PFSK-1 (cell line): Measurements from ENCODE around the gene YBX3.

Source experiments
- FOXP2 ChIP-seq: optimal IDR thresholded peaks from 2 replicates; pipeline ENCODE3; 2011; ENCODE audit warnings: borderline replicate concordance, control low read depth, inconsistent platforms; ENCODE audit not compliant: insufficient read depth; ENCODE audit errors: extremely low read length, extremely low read depth
- POLR2AphosphoS5 ChIP-seq: IDR thresholded peaks from 2 replicates; pipeline ENCODE4 v1.6.1; 2012; ENCODE audit warnings: low read depth, mild to moderate bottlenecking, control low read depth, low read length, moderate library complexity
- SIN3A ChIP-seq: IDR thresholded peaks from 2 replicates; pipeline ENCODE4 v1.6.1; 2012; ENCODE audit warnings: mild to moderate bottlenecking, low read length, moderate library complexity, borderline replicate concordance; ENCODE audit not compliant: insufficient read depth
- TAF1 ChIP-seq: IDR thresholded peaks from 2 replicates; pipeline ENCODE4 v1.6.1; 2012; ENCODE audit warnings: low read length, control low read depth, borderline replicate concordance; ENCODE audit not compliant: insufficient read depth
- TF ChIP-seq, protein P1 (sequence below), 2 experiments: IDR thresholded peaks; 2 replicates each; pipeline versions ENCODE4 v1.6.1 to v1.8.0; 2011 to 2012; ENCODE audit warnings: low read depth in 2 of 2, low read length in 2 of 2, control low read depth in 1 of 2, inconsistent platforms in 1 of 2, mild to moderate bottlenecking in 1 of 2, moderate library complexity in 1 of 2; ENCODE audit not compliant: insufficient read depth in 1 of 2

Gene YBX3

DNA sequence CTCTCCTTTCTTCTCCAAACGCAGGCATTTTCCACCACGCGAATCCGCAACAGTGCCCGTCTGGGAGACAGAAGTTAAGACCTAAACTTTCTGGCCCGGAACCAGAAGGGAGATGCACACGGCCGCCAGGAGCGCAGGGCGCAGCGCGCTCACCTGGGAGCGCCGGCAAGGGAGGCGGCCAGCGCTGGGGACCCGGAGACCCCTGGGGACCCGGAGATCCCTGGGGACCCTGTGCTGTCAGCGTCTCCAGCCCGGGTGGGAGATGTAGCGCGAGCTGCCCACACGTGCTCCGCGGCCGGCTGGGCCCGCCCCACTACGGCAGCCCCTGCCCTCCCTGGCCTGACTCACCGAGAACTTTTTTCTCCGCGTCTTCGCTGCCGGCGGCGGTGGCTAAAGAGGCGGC lies 620 bp downstream of the YBX3 start:
- no peak for TF ChIP-seq SIN3A
- TF ChIP-seq TAF1: no peak
- no peak for TF ChIP-seq FOXP2
- no peak for TF ChIP-seq POLR2AphosphoS5

DNA sequence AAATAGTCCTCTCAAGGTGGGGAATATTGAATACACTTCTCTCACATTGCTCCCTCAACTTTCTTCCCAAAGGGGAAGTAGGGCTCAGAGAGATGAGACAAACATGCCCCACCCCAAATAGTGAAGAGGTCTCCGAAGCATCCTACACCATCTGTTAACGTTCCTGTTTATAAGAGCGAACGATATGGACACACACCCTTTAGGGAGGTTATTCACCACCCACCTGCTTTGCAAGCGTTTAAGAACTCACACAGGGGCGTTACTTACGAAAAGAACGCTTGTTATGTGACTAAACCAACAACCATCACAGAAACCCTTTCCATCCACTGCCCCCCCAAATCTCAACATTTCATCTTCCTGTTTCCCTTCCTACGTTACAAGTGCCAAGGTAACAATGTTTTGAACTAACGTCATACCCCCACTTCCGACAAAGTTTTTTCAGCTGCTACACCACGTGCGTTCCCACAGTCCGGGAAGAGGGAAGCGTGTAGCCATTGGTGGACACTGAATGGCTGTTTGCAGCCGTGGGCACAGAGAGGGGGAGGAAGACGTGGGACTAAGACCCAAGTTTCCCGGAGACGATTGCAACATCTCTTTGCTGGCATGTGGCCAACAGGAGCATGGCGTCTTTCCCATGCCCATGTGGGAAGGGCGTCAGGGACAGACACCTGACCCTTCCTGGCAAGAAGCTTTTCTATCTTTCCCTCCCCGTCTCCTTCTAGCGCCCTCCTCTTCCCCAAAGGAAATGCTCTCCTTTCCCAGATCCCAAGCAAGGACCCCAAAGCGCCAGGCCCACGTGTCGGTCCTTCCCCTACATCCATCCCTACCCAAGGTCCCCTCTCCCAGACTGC lies 1.2 kb downstream of the YBX3 start:
- TF ChIP-seq POLR2AphosphoS5 (no peak; the same call in 1 of the 2 replicates), SIN3A (peak; percentile 99), FOXP2 (peak; percentile 53), TAF1 (peak; percentile 62; the same call in 1 of the 2 replicates)
- TF ChIP-seq, protein P1, sequence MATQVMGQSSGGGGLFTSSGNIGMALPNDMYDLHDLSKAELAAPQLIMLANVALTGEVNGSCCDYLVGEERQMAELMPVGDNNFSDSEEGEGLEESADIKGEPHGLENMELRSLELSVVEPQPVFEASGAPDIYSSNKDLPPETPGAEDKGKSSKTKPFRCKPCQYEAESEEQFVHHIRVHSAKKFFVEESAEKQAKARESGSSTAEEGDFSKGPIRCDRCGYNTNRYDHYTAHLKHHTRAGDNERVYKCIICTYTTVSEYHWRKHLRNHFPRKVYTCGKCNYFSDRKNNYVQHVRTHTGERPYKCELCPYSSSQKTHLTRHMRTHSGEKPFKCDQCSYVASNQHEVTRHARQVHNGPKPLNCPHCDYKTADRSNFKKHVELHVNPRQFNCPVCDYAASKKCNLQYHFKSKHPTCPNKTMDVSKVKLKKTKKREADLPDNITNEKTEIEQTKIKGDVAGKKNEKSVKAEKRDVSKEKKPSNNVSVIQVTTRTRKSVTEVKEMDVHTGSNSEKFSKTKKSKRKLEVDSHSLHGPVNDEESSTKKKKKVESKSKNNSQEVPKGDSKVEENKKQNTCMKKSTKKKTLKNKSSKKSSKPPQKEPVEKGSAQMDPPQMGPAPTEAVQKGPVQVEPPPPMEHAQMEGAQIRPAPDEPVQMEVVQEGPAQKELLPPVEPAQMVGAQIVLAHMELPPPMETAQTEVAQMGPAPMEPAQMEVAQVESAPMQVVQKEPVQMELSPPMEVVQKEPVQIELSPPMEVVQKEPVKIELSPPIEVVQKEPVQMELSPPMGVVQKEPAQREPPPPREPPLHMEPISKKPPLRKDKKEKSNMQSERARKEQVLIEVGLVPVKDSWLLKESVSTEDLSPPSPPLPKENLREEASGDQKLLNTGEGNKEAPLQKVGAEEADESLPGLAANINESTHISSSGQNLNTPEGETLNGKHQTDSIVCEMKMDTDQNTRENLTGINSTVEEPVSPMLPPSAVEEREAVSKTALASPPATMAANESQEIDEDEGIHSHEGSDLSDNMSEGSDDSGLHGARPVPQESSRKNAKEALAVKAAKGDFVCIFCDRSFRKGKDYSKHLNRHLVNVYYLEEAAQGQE (IDR thresholded peaks at IDR 0.05; ENCODE audit: insufficient read depth in 1 of 2, low read depth in 2 of 2, low read length in 2 of 2): peak in 1 of 2 experiments; percentile 45; a peak in 1 of 4 replicates

DNA sequence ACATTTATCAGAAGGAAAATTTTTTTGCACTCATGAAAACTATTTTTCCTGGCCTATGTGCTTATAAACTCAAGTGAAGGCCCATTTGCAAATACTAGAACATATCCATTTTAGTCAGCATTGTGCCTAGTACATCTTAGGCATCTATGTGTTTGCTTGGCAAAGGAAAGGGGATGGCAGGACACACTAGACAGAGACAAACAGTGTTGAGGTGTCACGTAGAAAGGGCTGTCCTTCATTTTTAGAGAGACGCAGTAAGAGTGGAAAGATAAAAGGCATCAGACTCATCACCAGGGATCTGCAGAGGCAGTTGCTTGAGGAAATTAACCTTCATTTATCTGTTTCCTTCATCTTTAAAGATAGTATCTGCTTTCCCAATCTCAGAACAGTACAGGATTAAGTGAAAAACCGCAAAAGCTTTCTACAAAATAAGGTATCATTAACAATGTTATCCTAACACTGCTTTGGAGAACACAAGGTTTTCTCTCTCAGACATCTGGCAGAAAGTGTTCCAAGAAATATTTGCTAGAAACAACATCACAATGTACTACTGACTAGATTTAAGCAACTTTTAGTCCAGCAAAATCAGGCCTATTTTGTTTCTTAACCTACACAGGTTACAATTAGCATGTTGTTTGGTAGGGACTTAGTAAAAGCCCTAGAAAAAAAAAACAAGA lies 2.0 kb downstream of the YBX3 start:
- no peak for TF ChIP-seq POLR2AphosphoS5
- 0 out of 2 replicates have a peak, but pooled peaks have one; percentile 40 for TF ChIP-seq SIN3A

DNA sequence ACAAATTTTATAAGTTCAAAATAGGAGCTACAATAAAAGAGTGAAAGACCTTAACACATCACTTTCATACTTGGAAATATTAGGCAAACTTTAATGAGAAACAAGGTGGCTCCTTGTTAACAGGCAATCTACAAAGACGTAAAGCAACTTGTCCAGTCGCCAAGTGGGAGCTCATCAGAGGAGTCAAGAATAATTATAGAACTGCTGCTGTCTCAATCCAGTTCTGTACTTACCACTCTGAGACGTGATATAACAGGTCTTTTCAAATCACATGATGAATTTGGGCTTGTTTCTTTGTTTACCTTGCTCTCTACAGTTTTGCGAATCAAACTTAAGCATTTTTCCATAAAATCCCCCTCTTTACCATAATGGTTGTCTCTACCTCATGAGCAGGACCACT lies 3.6 kb downstream of the YBX3 start:
- TF ChIP-seq, protein P1 (IDR thresholded peaks at IDR 0.05; ENCODE audit: insufficient read depth in 1 of 2, low read depth in 2 of 2, low read length in 2 of 2): no peak

DNA sequence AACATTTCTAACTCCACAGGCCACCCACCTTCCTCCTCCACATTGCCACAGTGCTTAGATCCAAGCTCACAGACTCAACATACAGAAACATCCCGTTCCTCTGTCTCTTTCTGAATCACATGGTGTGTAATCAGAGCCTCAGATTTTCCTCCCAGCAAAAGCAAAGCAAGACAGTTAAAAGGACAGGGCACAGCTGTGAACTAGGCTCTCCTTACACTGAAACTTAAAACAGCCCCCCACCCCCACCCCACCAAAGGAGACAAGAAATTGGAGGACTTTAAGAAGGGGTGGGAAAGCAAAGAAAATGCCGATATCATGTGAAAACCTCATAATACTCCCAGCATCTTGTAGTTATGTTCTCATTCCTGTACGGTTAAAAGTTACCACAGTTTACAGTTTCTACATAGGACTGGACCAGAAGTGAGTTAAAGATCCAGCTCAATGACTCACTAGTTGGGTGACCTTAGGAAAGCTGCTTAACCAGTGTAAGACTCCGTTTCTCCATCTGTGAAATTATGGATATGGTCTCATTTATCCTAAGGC lies 4.8 kb downstream of the YBX3 start:
- TF ChIP-seq, protein P1 (IDR thresholded peaks at IDR 0.05; ENCODE audit: insufficient read depth in 1 of 2, low read depth in 2 of 2, low read length in 2 of 2): no peak
- TF ChIP-seq FOXP2 (no peak), POLR2AphosphoS5 (no peak), TAF1 (no peak), SIN3A (no peak)

DNA sequence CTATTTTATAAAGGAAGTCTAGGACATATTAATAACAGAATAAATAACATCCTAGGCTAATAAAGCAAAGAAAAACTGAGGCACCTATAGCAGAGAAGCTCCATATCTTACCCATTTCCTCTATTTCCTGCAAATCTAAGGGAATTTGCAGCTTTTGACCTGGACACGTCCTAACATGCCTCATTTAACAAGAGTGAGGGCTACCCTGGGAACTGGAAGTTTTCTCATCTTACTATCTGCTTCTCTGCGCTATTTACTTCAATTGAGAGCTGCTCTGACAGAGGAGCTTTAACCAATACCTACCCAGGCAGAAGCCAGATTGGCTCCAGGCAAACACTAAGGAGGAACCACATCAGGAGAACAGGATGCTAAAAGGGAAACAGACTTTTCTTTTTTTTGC lies 5.7 kb downstream of the YBX3 start:
- TF ChIP-seq POLR2AphosphoS5 (no peak), FOXP2 (no peak), SIN3A (no peak), TAF1 (no peak)
- TF ChIP-seq, protein P1 (IDR thresholded peaks at IDR 0.05; ENCODE audit: insufficient read depth in 1 of 2, low read depth in 2 of 2, low read length in 2 of 2): no peak
